GM10266 (cell line): ENCODE results near the gene SFMBT1.

Source experiments
- DNase-seq: peaks from one replicate; pipeline ENCODE4 v3.0.0; 2012; ENCODE audit errors: extremely low spot score
- TF ChIP-seq, protein P1 (sequence below): IDR thresholded peaks from 2 replicates; pipeline ENCODE4 v1.5.1; 2012; ENCODE audit warnings: mild to moderate bottlenecking, low read depth; ENCODE audit not compliant: control insufficient read depth, insufficient read depth; ENCODE audit errors: missing control alignments

SFMBT1 gene

GRCh38 chr3:52986938-52987337 is 58.9 kb downstream of the SFMBT1 start:
- TF ChIP-seq, protein P1, sequence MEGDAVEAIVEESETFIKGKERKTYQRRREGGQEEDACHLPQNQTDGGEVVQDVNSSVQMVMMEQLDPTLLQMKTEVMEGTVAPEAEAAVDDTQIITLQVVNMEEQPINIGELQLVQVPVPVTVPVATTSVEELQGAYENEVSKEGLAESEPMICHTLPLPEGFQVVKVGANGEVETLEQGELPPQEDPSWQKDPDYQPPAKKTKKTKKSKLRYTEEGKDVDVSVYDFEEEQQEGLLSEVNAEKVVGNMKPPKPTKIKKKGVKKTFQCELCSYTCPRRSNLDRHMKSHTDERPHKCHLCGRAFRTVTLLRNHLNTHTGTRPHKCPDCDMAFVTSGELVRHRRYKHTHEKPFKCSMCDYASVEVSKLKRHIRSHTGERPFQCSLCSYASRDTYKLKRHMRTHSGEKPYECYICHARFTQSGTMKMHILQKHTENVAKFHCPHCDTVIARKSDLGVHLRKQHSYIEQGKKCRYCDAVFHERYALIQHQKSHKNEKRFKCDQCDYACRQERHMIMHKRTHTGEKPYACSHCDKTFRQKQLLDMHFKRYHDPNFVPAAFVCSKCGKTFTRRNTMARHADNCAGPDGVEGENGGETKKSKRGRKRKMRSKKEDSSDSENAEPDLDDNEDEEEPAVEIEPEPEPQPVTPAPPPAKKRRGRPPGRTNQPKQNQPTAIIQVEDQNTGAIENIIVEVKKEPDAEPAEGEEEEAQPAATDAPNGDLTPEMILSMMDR, result peak; percentile 37
- no peak for DNase-seq

GRCh38 chr3:52986049-52986448 is 59.8 kb downstream of the SFMBT1 start:
- DNase-seq, result no peak
- TF ChIP-seq, protein P1, result no peak

- DNase-seq, result no peak
Observed at GRCh38 chr3:52983828-52984227, 62.0 kb downstream of the SFMBT1 start.

GRCh38 chr3:52983336-52983807 is 62.5 kb downstream of the SFMBT1 start:
- TF ChIP-seq, protein P1, result no peak
- DNase-seq, result peak; percentile 67

More at GRCh38 chr3:52983828-52984227, 62.0 kb downstream of the SFMBT1 start:
- TF ChIP-seq, protein P1, result no peak

- TF ChIP-seq, protein P1, result no peak
- DNase-seq, result no peak
Observed at GRCh38 chr3:52982839-52983238, 63.0 kb downstream of the SFMBT1 start.

DNA sequence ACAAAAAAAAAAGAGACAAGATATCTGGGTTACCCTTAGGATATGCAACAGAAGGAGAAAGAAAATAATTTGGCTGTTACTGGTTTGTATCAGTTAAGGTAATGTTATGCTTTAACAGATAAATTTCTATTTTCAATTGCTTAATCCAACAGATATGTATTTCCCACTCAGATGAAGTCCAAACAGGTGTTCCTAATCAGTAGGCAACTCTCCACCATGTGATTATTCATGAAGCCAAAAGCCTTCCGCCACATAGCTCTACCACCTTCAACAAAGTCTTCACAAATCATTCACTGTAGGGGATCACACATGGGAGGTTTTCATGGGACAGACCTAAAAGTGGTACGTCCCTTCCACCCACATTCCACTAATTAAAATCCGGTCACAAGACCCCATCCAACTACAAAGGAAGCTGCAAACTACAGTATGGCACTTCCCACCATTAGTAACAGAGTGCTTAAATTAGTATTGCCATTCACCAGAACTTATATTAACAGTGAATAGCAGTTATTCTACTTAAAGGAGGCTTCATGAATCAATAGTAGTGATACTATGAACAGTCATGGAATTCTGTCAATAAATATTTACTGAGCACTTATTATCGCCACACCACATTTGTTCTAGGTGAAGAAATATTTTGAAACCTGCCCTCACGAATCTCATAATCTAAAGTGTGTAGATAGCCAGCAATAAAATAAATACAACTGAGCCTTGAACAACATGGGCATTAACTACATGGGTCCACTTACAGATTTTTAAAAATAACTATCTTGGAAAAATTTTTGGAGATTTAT is 66.5 kb downstream of the SFMBT1 start:
- TF ChIP-seq, protein P1, result no peak
- DNase-seq, result no peak

DNA sequence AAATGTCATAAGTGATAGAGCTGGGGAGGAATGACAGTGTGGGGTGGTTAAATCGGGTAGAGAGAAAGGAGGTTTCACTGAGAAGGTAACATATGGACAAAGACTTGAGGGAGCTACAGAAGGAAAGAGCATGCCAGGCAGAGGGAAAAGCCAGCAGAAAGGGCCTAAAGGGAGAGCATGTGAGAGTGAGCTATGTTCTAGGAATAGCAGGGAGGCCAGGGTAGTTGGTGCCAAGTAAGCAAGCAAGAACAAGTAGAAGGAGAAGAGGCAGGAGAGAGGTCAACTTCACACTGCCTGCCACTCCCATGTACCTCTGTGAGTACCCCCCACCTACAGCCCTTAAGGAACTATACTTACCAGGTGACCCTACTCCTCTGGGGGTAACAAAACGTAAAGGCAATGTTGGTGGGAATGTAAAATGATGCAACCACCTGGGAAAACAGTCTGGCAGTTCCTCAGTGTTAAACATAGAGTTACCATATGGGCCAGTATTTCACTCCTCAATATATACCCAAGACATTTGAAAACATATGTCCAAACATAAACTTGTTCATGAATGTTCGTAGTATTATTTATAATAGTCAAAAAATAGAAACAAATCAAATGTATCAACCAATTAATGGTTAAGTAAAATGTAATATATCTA is 67.6 kb downstream of the SFMBT1 start:
- no peak for DNase-seq
- TF ChIP-seq, protein P1, result no peak
